ENCODE results near the gene IQCE. TPM values are rescaled to one million over a fixed set of nuclear protein-coding genes. Genes with fewer than 3 reads are reported as not detected.

The IQCE gene
- total RNA-seq, 1 donor from 2014 or later, result 29.6 TPM

GRCh38 chr7:2537981-2538851 is 20.6 kb upstream of the IQCE start:
- peak in 1 of 2 experiments; percentile 23 for DNase-seq (ENCODE audit: low spot score in 2 of 2, unreplicated experiment in 2 of 2)
- TF ChIP-seq, protein P1, sequence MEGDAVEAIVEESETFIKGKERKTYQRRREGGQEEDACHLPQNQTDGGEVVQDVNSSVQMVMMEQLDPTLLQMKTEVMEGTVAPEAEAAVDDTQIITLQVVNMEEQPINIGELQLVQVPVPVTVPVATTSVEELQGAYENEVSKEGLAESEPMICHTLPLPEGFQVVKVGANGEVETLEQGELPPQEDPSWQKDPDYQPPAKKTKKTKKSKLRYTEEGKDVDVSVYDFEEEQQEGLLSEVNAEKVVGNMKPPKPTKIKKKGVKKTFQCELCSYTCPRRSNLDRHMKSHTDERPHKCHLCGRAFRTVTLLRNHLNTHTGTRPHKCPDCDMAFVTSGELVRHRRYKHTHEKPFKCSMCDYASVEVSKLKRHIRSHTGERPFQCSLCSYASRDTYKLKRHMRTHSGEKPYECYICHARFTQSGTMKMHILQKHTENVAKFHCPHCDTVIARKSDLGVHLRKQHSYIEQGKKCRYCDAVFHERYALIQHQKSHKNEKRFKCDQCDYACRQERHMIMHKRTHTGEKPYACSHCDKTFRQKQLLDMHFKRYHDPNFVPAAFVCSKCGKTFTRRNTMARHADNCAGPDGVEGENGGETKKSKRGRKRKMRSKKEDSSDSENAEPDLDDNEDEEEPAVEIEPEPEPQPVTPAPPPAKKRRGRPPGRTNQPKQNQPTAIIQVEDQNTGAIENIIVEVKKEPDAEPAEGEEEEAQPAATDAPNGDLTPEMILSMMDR (IDR thresholded peaks at IDR 0.05; ENCODE audit: unreplicated experiment), result no peak
- Mint-ChIP-seq H3K27me3 (ENCODE audit: low read depth) (no peaks in the 10 kb centered on the region), H3K27ac (no peak overlapping the region), H3K9me3 (no peaks in the 10 kb centered on the region), H3K36me3 (peaks cover 2% of the 10 kb centered on the region), H3K4me1 (no peaks in the 10 kb centered on the region), H3K4me3 (no peak overlapping the region)

DNA sequence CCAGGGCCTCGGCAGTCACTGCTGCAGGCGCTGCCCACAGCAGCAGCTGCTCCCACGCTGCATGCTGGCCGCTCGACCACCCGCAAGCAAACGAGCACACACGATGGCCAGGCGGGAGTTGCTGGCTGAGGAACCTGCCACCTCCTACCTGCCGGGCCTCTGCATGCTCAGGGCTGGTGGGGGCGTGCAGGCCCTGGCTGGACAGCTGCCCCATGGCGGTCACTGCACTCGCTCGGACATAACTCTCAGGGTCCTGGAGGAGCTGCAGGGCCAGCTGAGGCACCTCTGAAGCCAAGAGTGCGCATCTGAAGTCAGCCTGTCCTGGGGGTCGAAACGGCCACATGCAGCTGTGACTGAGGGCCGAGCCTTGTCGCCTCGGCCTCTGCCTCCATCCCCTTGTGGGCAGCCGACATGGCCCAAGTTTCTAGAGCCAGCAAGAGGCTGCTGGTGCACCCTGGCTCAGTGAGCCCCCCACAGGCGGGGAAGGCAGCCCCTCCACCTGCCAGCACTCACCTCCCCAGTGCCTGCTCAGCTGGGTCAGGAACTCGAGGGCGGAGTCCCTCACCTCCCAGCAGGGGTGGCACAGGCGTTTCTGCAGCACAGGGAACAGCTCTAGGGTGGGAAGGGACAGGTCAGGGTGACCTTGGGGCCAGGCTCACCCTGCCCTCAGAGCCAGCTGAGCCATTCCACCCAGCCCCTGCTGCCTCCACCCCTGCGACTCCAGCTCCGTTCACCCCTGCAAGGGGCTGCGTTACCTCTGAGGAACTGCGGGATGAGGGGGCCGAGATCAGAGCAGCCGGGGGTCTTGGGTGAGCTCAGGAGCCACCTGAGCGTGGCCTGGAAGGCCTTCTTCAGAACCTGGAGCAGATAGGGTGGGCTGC is 19.5 kb upstream of the IQCE start:
- H3K9me3 Mint-ChIP-seq, result no peaks in the 10 kb centered on the region
- no peak overlapping the region for H3K4me3 Mint-ChIP-seq
- no peak overlapping the region for H3K27ac Mint-ChIP-seq
- H3K4me1 Mint-ChIP-seq, result no peaks in the 10 kb centered on the region
- H3K27me3 Mint-ChIP-seq (ENCODE audit: low read depth), result no peaks in the 10 kb centered on the region
- DNase-seq (ENCODE audit: low spot score in 2 of 2, unreplicated experiment in 2 of 2), result no peak
- peaks cover 2% of the 10 kb centered on the region for H3K36me3 Mint-ChIP-seq
- TF ChIP-seq, protein P1 (IDR thresholded peaks at IDR 0.05; ENCODE audit: unreplicated experiment), result no peak

DNA sequence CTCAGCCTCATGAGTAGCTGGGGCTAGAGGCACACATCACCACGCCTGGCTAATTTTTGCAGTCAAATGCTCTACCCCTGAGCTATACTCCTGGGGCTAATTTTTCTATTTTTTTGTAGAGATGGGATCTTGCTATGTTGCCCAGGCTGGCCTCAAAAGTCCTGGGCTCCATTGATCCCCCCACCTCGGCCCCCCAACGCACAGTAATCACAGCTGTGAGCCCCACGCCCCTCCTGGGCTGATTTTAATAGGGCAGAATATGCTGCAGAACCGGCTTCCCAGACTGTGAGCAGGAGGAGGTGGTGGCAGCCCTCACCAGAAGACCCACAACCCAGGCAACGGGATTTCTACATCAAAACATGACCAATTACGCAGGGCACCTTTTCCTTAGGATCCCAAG is 18.6 kb upstream of the IQCE start:
- H3K27me3 Mint-ChIP-seq (ENCODE audit: low read depth), result no peaks in the 10 kb centered on the region
- TF ChIP-seq, protein P1 (IDR thresholded peaks at IDR 0.05; ENCODE audit: unreplicated experiment), result no peak
- H3K36me3 Mint-ChIP-seq, result peaks cover 5% of the 10 kb centered on the region
- no peak overlapping the region for H3K27ac Mint-ChIP-seq
- no peaks in the 10 kb centered on the region for H3K9me3 Mint-ChIP-seq
- no peak for DNase-seq (ENCODE audit: low spot score in 2 of 2, unreplicated experiment in 2 of 2)
- no peak overlapping the region for H3K4me3 Mint-ChIP-seq
- H3K4me1 Mint-ChIP-seq, result no peaks in the 10 kb centered on the region

DNA sequence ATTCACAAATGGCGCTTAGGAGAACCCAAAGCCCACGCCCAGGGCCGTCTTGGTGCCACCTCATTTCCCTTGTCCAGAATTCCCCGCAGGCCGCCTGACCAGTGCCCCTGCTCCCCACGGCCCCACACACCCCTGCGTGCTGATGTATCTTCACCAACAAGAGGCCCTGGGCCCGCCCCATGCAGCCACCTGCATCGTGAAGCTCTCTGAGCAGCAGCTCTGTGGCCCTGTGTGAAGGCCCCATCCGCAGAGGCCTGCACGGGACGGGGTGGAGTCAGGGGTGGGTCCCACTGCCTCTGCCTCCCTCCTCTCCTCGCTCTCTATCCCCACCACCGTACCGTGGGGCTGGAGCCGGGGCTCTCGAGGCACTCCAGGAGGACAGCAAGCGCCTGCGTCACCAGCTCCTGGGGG is 18.1 kb upstream of the IQCE start:
- Mint-ChIP-seq H3K27ac (no peak overlapping the region), H3K27me3 (ENCODE audit: low read depth) (no peaks in the 10 kb centered on the region), H3K36me3 (peaks cover 5% of the 10 kb centered on the region), H3K4me1 (no peaks in the 10 kb centered on the region), H3K9me3 (no peaks in the 10 kb centered on the region), H3K4me3 (no peak overlapping the region)
- TF ChIP-seq, protein P1 (IDR thresholded peaks at IDR 0.05; ENCODE audit: unreplicated experiment), result no peak
- no peak for DNase-seq (ENCODE audit: low spot score in 2 of 2, unreplicated experiment in 2 of 2)

DNA sequence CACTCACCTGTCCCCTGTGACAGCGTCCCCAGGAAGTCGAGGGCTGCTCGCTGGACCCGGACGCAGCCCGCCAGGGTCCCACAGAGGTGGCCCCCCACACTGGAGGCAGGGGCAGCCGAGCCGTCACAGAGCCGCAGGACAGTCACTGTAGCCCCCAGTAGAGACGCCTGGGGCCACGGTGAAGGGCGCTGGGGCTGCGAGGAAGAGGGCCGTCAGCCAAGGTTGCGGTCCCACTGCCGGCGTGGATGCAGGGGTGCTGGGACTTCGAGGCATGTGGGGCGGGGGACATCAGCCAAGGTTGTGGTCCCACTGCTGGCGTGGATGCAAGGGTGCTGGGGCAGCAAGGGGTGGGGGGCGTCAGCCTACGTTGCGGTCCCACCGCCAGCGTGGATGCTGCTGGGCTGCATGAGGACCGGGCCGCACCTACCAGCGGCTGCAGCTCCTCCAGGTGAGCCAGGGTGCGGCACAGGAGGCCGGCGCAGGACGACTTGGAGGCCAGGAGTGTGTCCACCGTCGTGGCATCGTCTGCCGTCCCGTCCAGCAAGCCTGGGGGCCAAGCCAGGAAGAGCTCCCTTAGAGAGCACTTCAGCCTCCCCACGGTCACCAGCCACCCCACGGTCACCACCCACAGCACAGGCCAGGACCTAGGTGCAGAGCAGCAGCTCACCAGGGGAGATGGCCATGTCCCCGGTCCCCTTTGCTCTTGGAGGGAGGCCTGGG is 17.3 kb upstream of the IQCE start:
- Mint-ChIP-seq H3K4me1 (no peaks in the 10 kb centered on the region), H3K36me3 (peaks cover 5% of the 10 kb centered on the region), H3K27ac (no peak overlapping the region), H3K4me3 (no peak overlapping the region), H3K27me3 (ENCODE audit: low read depth) (no peaks in the 10 kb centered on the region), H3K9me3 (no peaks in the 10 kb centered on the region)
- TF ChIP-seq, protein P1 (IDR thresholded peaks at IDR 0.05; ENCODE audit: unreplicated experiment), result no peak
- no peak for DNase-seq (ENCODE audit: low spot score in 2 of 2, unreplicated experiment in 2 of 2)
